Ishikawa (cell line): ENCODE measurements around the gene TMEM30B.

ENCODE experiments used
- CEBPB ChIP-seq: IDR thresholded peaks from 2 replicates; pipeline ENCODE4 v1.6.1; 2012
- CREB1 ChIP-seq: IDR thresholded peaks from 2 replicates; pipeline ENCODE4 v1.6.1; 2012; ENCODE audit warnings: low read depth
- EGR1 ChIP-seq: IDR thresholded peaks from 2 replicates; pipeline ENCODE4 v1.6.1; 2012
- EP300 ChIP-seq: IDR thresholded peaks from 2 replicates; pipeline ENCODE4 v1.6.1; 2012; ENCODE audit warnings: borderline replicate concordance
- FOXM1 ChIP-seq: IDR thresholded peaks from 2 replicates; pipeline ENCODE4 v1.6.1; 2012; ENCODE audit warnings: low read depth, borderline replicate concordance
- NFIC ChIP-seq: IDR thresholded peaks from 2 replicates; pipeline ENCODE4 v1.6.1; 2012
- RAD21 ChIP-seq: IDR thresholded peaks from 2 replicates; pipeline ENCODE4 v1.6.1; 2012; ENCODE audit warnings: low read depth
- REST ChIP-seq: IDR thresholded peaks from 2 replicates; pipeline ENCODE4 v1.6.1; 2012; ENCODE audit warnings: low read depth, mild to moderate bottlenecking
- TAF1 ChIP-seq: IDR thresholded peaks from 2 replicates; pipeline ENCODE4 v1.6.1; 2012; ENCODE audit warnings: low read depth, mild to moderate bottlenecking
- TCF12 ChIP-seq: IDR thresholded peaks from 2 replicates; pipeline ENCODE4 v1.6.1; 2012; ENCODE audit warnings: low read depth
- TEAD4 ChIP-seq: IDR thresholded peaks from 2 replicates; pipeline ENCODE4 v1.6.1; 2012
- USF1 ChIP-seq: IDR thresholded peaks from 2 replicates; pipeline ENCODE4 v1.6.1; 2012
- YY1 ChIP-seq: IDR thresholded peaks from 2 replicates; pipeline ENCODE4 v1.6.1; 2012; ENCODE audit warnings: low read depth
- ZBTB7A ChIP-seq: IDR thresholded peaks from 2 replicates; pipeline ENCODE4 v1.6.1; 2012; ENCODE audit warnings: low read depth
- TF ChIP-seq, protein P1 (sequence below): IDR thresholded peaks from 2 replicates; pipeline ENCODE4 v1.6.1; 2012

The TMEM30B gene

DNA sequence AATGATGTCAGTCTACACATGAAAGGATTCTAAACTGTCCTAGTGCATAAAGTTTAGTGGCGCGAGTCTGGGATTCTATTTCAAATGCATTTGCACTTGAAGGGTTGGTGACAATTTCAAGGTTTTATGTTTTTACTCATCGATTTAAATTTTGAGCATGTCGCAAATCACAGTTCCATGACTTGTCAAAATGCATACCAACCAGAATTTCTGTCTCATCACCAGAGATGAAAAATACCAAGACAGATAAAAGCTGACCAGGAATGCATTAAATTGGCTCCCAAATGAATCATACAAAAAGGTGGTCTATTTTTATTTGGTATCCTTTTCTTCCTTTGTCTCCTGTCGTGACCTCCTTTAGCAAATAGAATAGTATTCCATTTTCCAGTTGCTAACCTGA lies 25.2 kb downstream of the TMEM30B start:
- TF ChIP-seq USF1: no peak
- TF ChIP-seq EGR1: no peak
- TF ChIP-seq CREB1: no peak
- no peak for TF ChIP-seq EP300
- TF ChIP-seq NFIC: no peak
- no peak for TF ChIP-seq TAF1
- TF ChIP-seq ZBTB7A: no peak
- no peak for TF ChIP-seq RAD21
- TF ChIP-seq CEBPB: no peak
- no peak for TF ChIP-seq YY1
- no peak for TF ChIP-seq TCF12
- TF ChIP-seq REST: no peak

- TF ChIP-seq NFIC (no peak), ZBTB7A (no peak), CREB1 (no peak), REST (no peak), EP300 (no peak), RAD21 (no peak), TCF12 (no peak), FOXM1 (no peak), TEAD4 (no peak), EGR1 (no peak), CEBPB (no peak), TAF1 (no peak), YY1 (no peak), USF1 (no peak)
- TF ChIP-seq, protein P1, sequence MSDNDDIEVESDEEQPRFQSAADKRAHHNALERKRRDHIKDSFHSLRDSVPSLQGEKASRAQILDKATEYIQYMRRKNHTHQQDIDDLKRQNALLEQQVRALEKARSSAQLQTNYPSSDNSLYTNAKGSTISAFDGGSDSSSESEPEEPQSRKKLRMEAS: no peak
Measured at GRCh38 chr14:61254808-61255526, 26.2 kb downstream of the TMEM30B start.

GRCh38 chr14:61253064-61253738 lies 27.9 kb downstream of the TMEM30B start:
- TF ChIP-seq FOXM1 (no peak), REST (no peak), RAD21 (no peak), CREB1 (no peak), EP300 (no peak), TCF12 (no peak), TAF1 (no peak), YY1 (no peak), TEAD4 (no peak), USF1 (no peak)
